HepG2 (cell line): ENCODE measurements around the gene ATAD3C. TPM values are rescaled to one million over a fixed set of nuclear protein-coding genes. Genes with fewer than 3 reads are reported as not detected.
A peak's percentile ranks its signal among the peaks of the same experiment; 100 is the strongest.

ENCODE experiments used
- ESRRA ChIP-seq: sonication (generic); formaldehyde crosslinking; IDR thresholded peaks from 2 replicates; pipeline ENCODE4 v1.5.1; 2020; ENCODE audit warnings: mild to moderate bottlenecking, low read depth, missing genetic modification reagents
- FOSL1 ChIP-seq: sonication (generic); formaldehyde crosslinking; IDR thresholded peaks from 2 replicates; pipeline ENCODE4 v1.9.0; 2021; ENCODE audit warnings: missing genetic modification reagents, borderline replicate concordance
- FOXO1 ChIP-seq: sonication (generic); formaldehyde crosslinking; IDR thresholded peaks from 2 replicates; pipeline ENCODE4 v1.4.0; 2020; ENCODE audit warnings: missing genetic modification reagents
- HOXA9 ChIP-seq: sonication (generic); formaldehyde crosslinking; IDR thresholded peaks from 2 replicates; pipeline ENCODE4 v1.8.1; 2022; ENCODE audit warnings: missing genetic modification reagents, mild to moderate bottlenecking, moderate library complexity, borderline replicate concordance
- KDM1A ChIP-seq: IDR thresholded peaks from 2 replicates; pipeline ENCODE4 v1.6.1; 2016; ENCODE audit warnings: missing compliant biosample characterization
- KLF16 ChIP-seq, 2 experiments: sonication (generic) in 1 of 2; formaldehyde crosslinking in 1 of 2; IDR thresholded peaks; 2 replicates each; pipeline versions ENCODE4 v1.6.1 to v1.8.0; 2016 to 2023; ENCODE audit warnings: missing genetic modification reagents in 2 of 2, missing compliant biosample characterization in 1 of 2
- LCORL ChIP-seq, 2 experiments: fragments of 450-650 bp in 1 of 2; sonication (generic) in 1 of 2; formaldehyde crosslinking in 1 of 2; IDR thresholded peaks; 2 replicates each; pipeline versions ENCODE4 v1.5.0 to v1.6.1; 2017 to 2020; ENCODE audit warnings: antibody characterized with exemption in 1 of 2, missing genetic modification reagents in 1 of 2
- POGZ ChIP-seq: sonication (generic); formaldehyde crosslinking; IDR thresholded peaks from 2 replicates; pipeline ENCODE4 v1.4.0; 2020; ENCODE audit warnings: mild to moderate bottlenecking, missing genetic modification reagents
- SP2 ChIP-seq: sonication (generic); formaldehyde crosslinking; IDR thresholded peaks from 2 replicates; pipeline ENCODE4 v1.5.1; 2020; ENCODE audit warnings: mild to moderate bottlenecking, missing genetic modification reagents
- SRSF4 ChIP-seq: fragments of 200-400 bp; formaldehyde crosslinking; IDR thresholded peaks from one replicate; pipeline ENCODE4 v1.6.1; 2018; ENCODE audit warnings: mild to moderate bottlenecking, low read depth, low read length, moderate library complexity; ENCODE audit not compliant: poor library complexity, severe bottlenecking
- ZBTB38 ChIP-seq: sonication (generic); formaldehyde crosslinking; IDR thresholded peaks from 2 replicates; pipeline ENCODE4 v1.5.1; 2020; ENCODE audit warnings: mild to moderate bottlenecking, missing genetic modification reagents
- ZNF333 ChIP-seq: sonication (generic); formaldehyde crosslinking; IDR thresholded peaks from 2 replicates; pipeline ENCODE4 v1.4.0; 2020; ENCODE audit warnings: mild to moderate bottlenecking, missing genetic modification reagents, borderline replicate concordance
- ZNF367 ChIP-seq: sonication (generic); formaldehyde crosslinking; IDR thresholded peaks from 2 replicates; pipeline ENCODE4 v1.4.0; 2020; ENCODE audit warnings: missing genetic modification reagents, borderline replicate concordance
- ZNF451 ChIP-seq: sonication (generic); formaldehyde crosslinking; IDR thresholded peaks from 2 replicates; pipeline ENCODE4 v1.5.0; 2020; ENCODE audit warnings: mild to moderate bottlenecking, missing genetic modification reagents
- ZNF562 ChIP-seq: sonication (generic); formaldehyde crosslinking; IDR thresholded peaks from 2 replicates; pipeline ENCODE4 v1.8.0; 2022; ENCODE audit warnings: missing genetic modification reagents, borderline replicate concordance
- polyA plus RNA-seq, 8 experiments: library from polyadenylated mRNA; depleted of rRNA in 3 of 8; stranded (reverse) in 7 of 8; unstranded in 1 of 8; fragments of >200 nt; fragmentation: Illumina TruSeq in 4 of 8; extraction: Trizol in 4 of 8; gene quantifications; 2 replicates each; pipeline versions ENCODE4 v1.2.1 to v1.2.3, GENCODE V29; 2011 to 2016; ENCODE audit warnings: low read depth in 4 of 8, missing spikeins in 1 of 8, mixed read lengths in 1 of 8; ENCODE audit not compliant: insufficient read depth in 1 of 8
- total RNA-seq, 5 experiments: library from RNA; depleted of rRNA; stranded (reverse); fragments of >200 nt; fragmentation: Illumina TruSeq; extraction: Trizol; gene quantifications; 2 replicates each; pipeline ENCODE4 v1.2.3, GENCODE V29; 2016; ENCODE audit warnings: low read depth in 1 of 5
- TF ChIP-seq, protein P1 (sequence below): sonication (generic); formaldehyde crosslinking; IDR thresholded peaks from 2 replicates; pipeline ENCODE4 v1.4.0; 2020; ENCODE audit warnings: missing genetic modification reagents
- TF ChIP-seq, protein P2 (sequence below): sonication (generic); formaldehyde crosslinking; IDR thresholded peaks from 2 replicates; pipeline ENCODE4 v1.9.0; 2022; ENCODE audit warnings: low read depth, missing genetic modification reagents
- TF ChIP-seq, protein P3 (sequence below): IDR thresholded peaks from 2 replicates; pipeline ENCODE4 v1.6.1; 2016
- TF ChIP-seq, protein P4 (sequence below): sonication (generic); formaldehyde crosslinking; IDR thresholded peaks from 2 replicates; pipeline ENCODE4 v1.5.1; 2020; ENCODE audit warnings: missing genetic modification reagents, mild to moderate bottlenecking, borderline replicate concordance
- TF ChIP-seq, protein P5 (sequence below): IDR thresholded peaks from 2 replicates; pipeline ENCODE4 v1.4.0; 2020; ENCODE audit warnings: mild to moderate bottlenecking, missing genetic modification reagents

ATAD3C gene
- total and polyA plus RNA-seq, 2 of the 13 experiments (the other 11 are each of a cell fraction or from before 2014, with no cell fraction given) = 2.4 to 3.2 TPM

DNA sequence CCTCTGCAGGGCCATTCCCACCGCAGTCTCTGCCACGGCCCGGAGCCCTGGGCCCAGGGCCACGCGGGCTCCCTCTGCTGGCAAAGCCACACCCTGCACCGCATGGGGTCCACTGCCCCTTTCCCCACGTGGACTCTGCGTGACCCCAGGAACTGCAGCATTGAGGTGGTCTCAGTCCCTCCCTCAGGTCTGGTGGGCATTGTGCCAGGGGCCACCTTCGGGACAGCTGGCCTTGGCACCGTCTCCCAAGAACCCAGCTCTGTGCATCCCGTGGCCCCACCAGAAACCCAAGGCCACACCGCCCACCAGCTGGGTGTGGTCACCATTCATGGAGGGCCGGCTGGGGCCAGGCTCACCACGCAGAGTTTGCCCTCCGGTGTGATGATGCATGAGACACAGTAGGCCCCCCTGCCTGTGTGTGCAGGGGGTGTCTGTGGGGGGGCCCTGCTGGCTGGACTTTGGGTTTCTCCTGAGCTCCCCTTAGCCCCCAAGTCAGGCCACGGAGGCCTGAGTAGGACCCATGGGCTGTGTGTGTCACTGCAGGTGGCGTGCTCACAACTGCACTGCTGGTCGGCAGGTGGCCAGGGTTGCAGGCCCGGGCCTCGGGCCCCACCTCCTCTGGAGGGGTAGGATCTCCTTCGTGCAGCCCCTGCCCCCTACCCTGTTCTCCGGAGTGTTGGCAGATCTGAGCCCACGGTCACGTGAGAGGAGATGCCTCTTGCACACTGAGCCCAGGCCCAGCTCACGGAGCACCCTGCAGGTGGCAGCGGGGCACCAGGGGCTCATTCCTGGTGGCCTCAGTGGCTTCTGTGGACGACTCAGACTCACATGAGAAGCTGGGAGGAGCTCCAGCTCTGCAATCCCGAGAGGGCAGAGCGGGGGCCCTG is 8.2 kb upstream of the ATAD3C start (continued):
- TF ChIP-seq, protein P1, sequence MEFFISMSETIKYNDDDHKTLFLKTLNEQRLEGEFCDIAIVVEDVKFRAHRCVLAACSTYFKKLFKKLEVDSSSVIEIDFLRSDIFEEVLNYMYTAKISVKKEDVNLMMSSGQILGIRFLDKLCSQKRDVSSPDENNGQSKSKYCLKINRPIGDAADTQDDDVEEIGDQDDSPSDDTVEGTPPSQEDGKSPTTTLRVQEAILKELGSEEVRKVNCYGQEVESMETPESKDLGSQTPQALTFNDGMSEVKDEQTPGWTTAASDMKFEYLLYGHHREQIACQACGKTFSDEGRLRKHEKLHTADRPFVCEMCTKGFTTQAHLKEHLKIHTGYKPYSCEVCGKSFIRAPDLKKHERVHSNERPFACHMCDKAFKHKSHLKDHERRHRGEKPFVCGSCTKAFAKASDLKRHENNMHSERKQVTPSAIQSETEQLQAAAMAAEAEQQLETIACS = no peak
- TF ChIP-seq SRSF4 = no peak
- TF ChIP-seq KLF16 (CRISPR knock-in tag; IDR thresholded peaks at IDR 0.05) = 0 out of 4 replicates have a peak, but pooled peaks of 1 of the 2 experiments have one; percentile 21
- TF ChIP-seq HOXA9 (CRISPR knock-in tag) = no peak
- TF ChIP-seq LCORL (IDR thresholded peaks at IDR 0.05) = no peak
- peak; percentile 86 for TF ChIP-seq LCORL (CRISPR knock-in tag; IDR thresholded peaks at IDR 0.05)
- TF ChIP-seq ZNF367 (CRISPR knock-in tag) = no peak; the same call in 1 of the 2 replicates
- no peak for TF ChIP-seq ZNF562 (CRISPR knock-in tag)
- no peak; the same call in 1 of the 2 replicates for TF ChIP-seq POGZ
- no peak for TF ChIP-seq ZNF451 (CRISPR knock-in tag)
- TF ChIP-seq, protein P2, sequence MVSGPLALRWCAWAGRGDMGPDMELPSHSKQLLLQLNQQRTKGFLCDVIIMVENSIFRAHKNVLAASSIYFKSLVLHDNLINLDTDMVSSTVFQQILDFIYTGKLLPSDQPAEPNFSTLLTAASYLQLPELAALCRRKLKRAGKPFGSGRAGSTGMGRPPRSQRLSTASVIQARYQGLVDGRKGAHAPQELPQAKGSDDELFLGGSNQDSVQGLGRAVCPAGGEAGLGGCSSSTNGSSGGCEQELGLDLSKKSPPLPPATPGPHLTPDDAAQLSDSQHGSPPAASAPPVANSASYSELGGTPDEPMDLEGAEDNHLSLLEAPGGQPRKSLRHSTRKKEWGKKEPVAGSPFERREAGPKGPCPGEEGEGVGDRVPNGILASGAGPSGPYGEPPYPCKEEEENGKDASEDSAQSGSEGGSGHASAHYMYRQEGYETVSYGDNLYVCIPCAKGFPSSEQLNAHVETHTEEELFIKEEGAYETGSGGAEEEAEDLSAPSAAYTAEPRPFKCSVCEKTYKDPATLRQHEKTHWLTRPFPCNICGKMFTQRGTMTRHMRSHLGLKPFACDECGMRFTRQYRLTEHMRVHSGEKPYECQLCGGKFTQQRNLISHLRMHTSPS (CRISPR knock-in tag) = peak; percentile 66
- no peak for TF ChIP-seq FOXO1 (CRISPR knock-in tag)
- TF ChIP-seq SP2 = peak; percentile 42; the same call in 1 of the 2 replicates
- TF ChIP-seq FOSL1 (CRISPR knock-in tag) = no peak
- TF ChIP-seq, protein P3, sequence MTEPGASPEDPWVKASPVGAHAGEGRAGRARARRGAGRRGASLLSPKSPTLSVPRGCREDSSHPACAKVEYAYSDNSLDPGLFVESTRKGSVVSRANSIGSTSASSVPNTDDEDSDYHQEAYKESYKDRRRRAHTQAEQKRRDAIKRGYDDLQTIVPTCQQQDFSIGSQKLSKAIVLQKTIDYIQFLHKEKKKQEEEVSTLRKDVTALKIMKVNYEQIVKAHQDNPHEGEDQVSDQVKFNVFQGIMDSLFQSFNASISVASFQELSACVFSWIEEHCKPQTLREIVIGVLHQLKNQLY (CRISPR knock-in tag) = peak; percentile 97
- no peak for TF ChIP-seq ZNF333 (CRISPR knock-in tag)
- no peak for TF ChIP-seq ESRRA (CRISPR knock-in tag)
- no peak for TF ChIP-seq KDM1A (CRISPR knock-in tag)
- TF ChIP-seq, protein P4, sequence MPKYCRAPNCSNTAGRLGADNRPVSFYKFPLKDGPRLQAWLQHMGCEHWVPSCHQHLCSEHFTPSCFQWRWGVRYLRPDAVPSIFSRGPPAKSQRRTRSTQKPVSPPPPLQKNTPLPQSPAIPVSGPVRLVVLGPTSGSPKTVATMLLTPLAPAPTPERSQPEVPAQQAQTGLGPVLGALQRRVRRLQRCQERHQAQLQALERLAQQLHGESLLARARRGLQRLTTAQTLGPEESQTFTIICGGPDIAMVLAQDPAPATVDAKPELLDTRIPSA (CRISPR knock-in tag) = no peak
- TF ChIP-seq ZBTB38 (CRISPR knock-in tag) = 0 out of 2 replicates have a peak, but pooled peaks have one; percentile 35
- TF ChIP-seq, protein P5, sequence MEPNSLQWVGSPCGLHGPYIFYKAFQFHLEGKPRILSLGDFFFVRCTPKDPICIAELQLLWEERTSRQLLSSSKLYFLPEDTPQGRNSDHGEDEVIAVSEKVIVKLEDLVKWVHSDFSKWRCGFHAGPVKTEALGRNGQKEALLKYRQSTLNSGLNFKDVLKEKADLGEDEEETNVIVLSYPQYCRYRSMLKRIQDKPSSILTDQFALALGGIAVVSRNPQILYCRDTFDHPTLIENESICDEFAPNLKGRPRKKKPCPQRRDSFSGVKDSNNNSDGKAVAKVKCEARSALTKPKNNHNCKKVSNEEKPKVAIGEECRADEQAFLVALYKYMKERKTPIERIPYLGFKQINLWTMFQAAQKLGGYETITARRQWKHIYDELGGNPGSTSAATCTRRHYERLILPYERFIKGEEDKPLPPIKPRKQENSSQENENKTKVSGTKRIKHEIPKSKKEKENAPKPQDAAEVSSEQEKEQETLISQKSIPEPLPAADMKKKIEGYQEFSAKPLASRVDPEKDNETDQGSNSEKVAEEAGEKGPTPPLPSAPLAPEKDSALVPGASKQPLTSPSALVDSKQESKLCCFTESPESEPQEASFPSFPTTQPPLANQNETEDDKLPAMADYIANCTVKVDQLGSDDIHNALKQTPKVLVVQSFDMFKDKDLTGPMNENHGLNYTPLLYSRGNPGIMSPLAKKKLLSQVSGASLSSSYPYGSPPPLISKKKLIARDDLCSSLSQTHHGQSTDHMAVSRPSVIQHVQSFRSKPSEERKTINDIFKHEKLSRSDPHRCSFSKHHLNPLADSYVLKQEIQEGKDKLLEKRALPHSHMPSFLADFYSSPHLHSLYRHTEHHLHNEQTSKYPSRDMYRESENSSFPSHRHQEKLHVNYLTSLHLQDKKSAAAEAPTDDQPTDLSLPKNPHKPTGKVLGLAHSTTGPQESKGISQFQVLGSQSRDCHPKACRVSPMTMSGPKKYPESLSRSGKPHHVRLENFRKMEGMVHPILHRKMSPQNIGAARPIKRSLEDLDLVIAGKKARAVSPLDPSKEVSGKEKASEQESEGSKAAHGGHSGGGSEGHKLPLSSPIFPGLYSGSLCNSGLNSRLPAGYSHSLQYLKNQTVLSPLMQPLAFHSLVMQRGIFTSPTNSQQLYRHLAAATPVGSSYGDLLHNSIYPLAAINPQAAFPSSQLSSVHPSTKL (CRISPR knock-in tag) = peak; percentile 26; the same call in 1 of the 2 replicates
